GM19372 (cell line): Measurements from ENCODE around the gene ADGRB3.

Experiments
- ATAC-seq: cut with Tn5 transposase; IDR thresholded peaks from one replicate; pipeline ENCODE4 v1.9.1; 2021; ENCODE audit warnings: mild to moderate bottlenecking, low read depth, moderate library complexity; ENCODE audit not compliant: unreplicated experiment

ADGRB3 gene

DNA sequence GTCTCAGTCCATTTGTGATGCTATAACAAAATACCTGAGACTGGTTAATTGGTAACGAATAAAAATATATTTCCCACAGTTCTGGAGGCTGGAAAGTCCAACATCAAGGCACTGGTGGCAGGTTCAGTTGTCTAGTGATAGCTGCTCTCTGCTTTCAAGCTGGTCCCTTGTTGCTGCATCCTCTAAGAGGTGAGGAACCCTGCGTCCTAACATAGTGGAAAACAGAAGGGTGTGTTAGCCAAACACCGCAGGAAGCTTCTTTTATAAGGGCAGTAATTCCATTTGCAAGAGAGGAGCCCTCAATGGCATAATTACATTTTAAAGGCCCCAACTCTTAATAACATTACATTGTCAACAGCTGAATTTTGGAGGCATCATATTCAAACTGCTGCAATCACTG is 372.7 kb downstream of the ADGRB3 start:
- no peak for ATAC-seq

GRCh38 chr6:69012211-69012610 is 377.1 kb downstream of the ADGRB3 start:
- ATAC-seq: no peak

- ATAC-seq: no peak
Observed at GRCh38 chr6:69012876-69013275, 377.8 kb downstream of the ADGRB3 start.

DNA sequence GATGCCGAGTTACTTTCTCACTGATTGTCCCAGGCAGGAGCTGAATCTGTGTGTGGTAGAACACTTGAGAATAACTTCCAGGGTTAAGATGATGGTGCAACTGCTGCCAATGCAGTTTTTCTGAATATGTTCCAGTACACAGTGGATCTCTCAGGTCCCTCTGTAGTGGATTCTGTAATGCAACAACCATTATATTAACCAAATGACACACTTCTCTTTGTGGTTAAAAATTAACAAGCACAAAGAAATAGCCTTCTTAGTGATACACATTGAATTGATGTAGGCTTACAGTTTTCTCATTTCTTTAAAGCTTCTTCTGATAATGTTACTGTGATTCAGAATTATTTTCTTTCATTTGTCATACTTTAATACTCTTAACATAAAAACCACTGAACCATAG is 383.8 kb downstream of the ADGRB3 start:
- ATAC-seq: no peak

- ATAC-seq: no peak
Observed at GRCh38 chr6:69019832-69020231, 384.8 kb downstream of the ADGRB3 start.

DNA sequence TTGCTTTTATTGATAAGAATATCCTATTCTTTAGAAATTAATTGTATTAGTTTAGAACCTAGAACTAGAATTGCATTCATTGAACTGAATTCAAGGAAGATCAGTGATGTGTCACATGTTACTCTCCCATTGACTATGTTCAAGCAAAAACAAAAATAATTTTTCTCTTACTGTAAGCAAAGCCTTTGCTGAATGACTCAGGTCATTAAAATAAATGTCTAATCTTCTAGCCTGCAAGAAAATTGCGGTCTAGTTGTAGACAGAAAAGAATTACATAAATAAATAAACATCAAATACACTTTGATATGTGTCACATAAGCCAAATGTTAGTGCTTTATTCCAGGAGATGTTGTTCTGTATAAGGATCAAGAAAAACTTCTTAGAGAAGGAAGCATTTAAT is 387.9 kb downstream of the ADGRB3 start:
- ATAC-seq: no peak

DNA sequence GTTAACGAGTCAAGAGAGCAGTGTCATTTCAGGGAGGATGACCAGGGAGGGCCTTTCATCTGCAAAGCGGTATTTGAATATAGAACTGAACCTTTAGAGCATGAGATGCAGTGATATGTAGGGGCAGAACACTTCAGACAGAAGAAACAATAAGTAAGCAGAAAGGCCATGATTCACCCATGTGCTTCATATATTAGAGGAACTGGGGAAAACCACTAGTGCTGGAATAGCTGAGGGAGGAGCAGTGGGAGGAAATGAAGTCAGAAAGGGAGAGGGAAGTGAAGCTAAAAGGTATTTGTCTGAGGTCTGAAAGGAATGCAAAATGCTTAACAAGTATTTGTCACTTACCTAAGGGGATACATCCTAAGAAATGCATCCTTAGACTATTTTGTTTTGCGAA is 391.2 kb downstream of the ADGRB3 start:
- ATAC-seq: no peak

- ATAC-seq: no peak
Observed at GRCh38 chr6:69026715-69027114, 391.6 kb downstream of the ADGRB3 start.

- ATAC-seq: no peak
Observed at GRCh38 chr6:69027861-69028260, 392.8 kb downstream of the ADGRB3 start.

DNA sequence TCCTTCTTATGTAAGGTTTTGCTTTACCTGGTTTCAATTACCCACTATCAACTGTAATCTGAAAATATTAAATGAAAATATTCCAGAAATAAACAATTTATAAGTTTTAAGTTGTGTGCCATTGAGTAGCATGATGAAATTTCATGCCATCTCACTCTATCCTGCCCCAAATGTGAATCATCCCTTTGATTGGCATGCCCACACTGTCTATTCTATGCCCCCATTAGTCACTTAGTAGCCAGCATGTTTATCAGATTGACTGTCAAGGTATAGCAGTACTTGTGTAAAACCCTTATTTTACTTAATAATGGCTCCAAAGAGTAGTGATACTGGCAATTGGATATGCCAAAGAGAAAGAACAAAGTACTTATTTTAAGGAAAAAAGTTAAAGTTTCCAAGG is 403.8 kb downstream of the ADGRB3 start:
- ATAC-seq: no peak

DNA sequence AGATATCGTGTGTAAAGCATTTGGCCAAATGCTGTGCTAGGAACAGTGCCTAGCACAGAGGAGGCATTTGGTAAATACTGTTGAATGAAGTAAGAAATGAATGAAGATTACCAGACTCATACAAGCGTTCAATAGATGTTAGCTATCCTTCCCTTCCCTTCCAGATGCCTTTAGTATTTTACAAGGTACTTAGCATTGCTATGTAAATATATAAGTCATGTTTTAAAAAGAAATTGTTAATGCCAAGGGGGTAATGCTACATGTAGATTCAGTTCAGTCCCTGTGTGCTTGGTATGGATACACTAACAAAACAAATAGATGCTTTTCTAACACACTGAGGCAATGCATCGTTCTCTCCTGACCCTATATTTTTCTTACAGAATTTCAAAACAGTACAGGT is 407.2 kb downstream of the ADGRB3 start:
- ATAC-seq: no peak

DNA sequence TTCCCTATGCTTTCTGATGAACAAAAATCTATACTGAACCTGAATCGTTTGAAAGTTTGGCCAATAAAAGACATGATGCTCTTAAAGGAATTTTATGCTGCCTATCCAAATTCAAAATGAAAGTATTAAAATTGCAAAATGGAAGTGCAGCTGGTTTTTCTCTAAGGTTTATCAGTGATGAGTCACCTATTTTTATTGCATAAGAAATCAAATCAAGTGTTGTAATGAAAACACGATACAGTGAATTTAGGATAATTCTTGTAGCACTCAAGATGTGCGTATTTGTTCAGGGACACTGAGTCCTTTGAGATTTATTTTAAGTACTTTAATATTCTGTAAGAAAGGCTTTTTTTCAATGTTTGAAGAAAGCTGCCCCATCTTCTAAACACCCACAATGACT is 409.5 kb downstream of the ADGRB3 start:
- no peak for ATAC-seq

GRCh38 chr6:69059413-69059812 is 424.3 kb downstream of the ADGRB3 start:
- no peak for ATAC-seq

DNA sequence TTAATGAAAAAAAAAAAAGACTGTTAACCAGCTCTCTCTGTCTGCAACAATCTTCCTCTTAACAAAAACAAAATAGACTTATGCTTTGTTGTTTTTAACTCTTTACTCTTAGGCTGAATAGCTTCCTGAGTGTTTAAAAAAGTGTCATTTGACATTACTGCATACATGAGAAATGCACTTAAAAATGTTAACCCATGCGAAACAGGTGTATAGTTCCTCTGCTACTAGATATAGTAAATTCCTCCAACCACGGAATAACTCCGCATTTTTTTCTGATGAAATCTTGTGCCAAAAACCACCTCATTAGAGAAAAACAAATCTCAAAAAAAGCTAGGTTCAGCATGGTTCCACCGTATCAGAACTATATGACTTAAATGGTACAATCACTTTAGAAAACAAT is 426.0 kb downstream of the ADGRB3 start:
- ATAC-seq: no peak

GRCh38 chr6:69063401-69063800 is 428.3 kb downstream of the ADGRB3 start:
- ATAC-seq: no peak

DNA sequence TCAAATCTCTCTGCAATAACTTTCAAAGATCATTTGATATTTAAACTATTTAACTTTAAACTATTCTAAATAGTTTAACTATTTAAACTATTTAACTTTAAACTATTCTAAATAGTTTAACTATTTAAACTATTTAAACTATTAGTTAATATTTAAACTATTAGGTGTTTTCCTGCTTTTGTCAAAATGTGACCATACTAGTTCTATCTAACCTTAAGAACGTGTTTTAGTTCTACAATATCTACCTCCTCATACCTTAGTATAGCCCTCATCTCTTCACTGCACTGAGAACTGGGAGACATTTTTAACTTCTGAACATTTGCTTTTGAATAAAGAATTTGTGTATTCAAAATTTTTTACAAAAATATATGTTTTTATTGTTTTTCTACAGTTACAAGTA is 429.1 kb downstream of the ADGRB3 start:
- ATAC-seq: no peak

DNA sequence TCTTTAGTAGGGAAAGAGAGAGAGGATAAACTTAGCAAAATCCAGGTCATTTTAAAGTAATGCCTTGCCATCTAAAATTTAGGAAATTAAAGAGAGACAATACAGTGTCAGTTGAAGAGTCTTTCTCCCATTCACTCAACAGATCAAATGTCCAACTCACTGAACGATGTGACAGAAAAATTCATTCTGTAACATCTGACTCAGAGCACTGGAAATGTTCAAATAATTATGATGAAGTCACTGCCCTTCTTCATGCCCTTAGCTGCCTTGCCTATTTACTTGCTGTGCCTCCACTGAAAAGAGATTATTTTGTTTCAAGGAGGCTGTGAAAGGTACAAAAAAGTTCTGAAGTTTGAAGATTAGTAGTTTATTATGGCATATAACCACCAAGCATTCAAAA is 434.8 kb downstream of the ADGRB3 start:
- no peak for ATAC-seq

- no peak for ATAC-seq
Observed at GRCh38 chr6:69072796-69073195, 437.7 kb downstream of the ADGRB3 start.

DNA sequence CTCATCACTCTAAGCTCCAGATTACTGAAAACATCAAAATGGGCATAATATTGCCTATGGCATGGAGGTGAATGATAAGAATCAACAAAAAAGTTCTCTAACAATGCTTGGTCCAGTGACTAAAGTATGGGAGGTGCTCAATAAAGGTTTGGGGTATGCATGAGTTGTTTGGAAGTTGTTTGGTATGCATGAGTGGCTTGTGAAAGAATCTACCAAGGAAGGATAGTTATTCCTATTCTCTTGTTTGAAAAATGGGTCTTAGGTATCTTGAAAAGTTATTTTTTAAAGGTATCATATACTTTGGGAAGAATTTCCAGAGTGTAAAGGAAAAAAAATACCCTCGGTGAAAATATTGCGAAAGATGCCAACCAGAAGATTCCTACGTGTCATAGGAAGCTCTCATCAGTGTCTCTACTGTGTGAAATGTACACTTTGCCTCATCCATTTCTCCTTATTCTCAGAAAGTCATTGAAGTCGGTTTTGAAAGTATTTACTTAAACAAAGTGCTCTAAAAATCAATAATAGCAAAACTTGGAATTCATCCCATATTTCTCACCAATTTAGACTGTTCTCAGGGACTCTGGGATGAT is 449.8 kb downstream of the ADGRB3 start:
- ATAC-seq: no peak

DNA sequence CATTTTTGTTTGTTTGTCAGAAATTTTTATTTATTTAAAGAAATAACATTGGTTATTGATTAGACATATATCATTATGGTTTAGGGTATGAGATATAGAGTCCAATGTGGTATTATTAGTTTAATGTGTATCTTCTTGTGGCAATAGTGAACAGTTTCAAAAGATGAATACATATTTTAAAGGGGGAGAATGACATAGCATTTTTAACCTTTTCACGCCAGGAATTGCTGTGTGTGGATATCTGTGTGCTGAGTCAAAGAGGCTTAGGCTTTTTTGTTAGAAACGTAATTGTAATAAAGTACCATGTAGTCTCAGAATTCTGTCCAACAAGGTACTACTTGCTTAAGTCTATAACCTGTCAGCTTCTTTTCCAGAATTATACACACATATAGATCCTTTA is 451.6 kb downstream of the ADGRB3 start:
- no peak for ATAC-seq

DNA sequence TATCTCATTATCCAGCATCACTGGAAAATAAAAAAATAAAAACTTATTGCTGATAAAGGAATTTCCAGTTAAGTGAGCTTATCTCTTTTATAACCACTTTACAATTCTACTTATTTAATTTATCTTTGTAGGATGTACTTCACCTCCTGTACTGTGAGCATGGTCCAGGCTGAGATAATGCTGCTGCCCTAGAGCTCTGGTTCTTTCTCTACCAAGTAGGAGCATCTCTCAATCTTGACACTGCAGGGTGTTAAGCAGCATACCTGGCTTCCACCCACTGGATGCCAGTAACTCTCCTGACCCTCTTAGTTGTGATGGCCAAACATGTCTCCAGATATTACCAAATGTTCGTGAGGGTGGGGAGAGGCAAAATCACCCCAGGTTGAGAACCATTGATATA is 454.5 kb downstream of the ADGRB3 start:
- no peak for ATAC-seq

- ATAC-seq: no peak
Observed at GRCh38 chr6:69090132-69090531, 455.1 kb downstream of the ADGRB3 start.

GRCh38 chr6:69096681-69097080 is 461.6 kb downstream of the ADGRB3 start:
- ATAC-seq: no peak
